Effector memory CD4-positive, alpha-beta T cell (primary cell): Measurements from ENCODE around the gene RTL10.

Experiments
- DNase-seq, 3 donors: peaks; one replicate each; pipeline ENCODE4 v3.0.0-alpha.2; 2020
- H3K27ac ChIP-seq: 2 replicates; pipeline ENCODE4 v1.7.0; 2013; ENCODE audit warnings: mild to moderate bottlenecking, low read length, moderate library complexity; ENCODE audit not compliant: insufficient read depth, poor library complexity, severe bottlenecking
- H3K27me3 ChIP-seq: replicated peaks from 2 replicates; pipeline ENCODE4 v1.7.0; 2013; ENCODE audit warnings: mild to moderate bottlenecking, low read length; ENCODE audit not compliant: insufficient read depth, control insufficient read depth, poor library complexity, severe bottlenecking
- H3K36me3 ChIP-seq: 2 replicates; pipeline ENCODE4 v1.7.0; 2013; ENCODE audit warnings: mild to moderate bottlenecking, low read length, moderate library complexity; ENCODE audit not compliant: control insufficient read depth, insufficient read depth
- H3K4me1 ChIP-seq: 2 replicates; pipeline ENCODE4 v1.7.0; 2013; ENCODE audit warnings: low read length, mild to moderate bottlenecking; ENCODE audit not compliant: control insufficient read depth, insufficient read depth, poor library complexity, severe bottlenecking
- H3K4me3 ChIP-seq: 2 replicates; pipeline ENCODE4 v1.7.0; 2013; ENCODE audit warnings: low read length, low read depth, mild to moderate bottlenecking; ENCODE audit not compliant: insufficient read depth, poor library complexity, severe bottlenecking
- H3K9me3 ChIP-seq: 2 replicates; pipeline ENCODE4 v1.7.0; 2013; ENCODE audit warnings: mild to moderate bottlenecking, low read length, moderate library complexity; ENCODE audit not compliant: control insufficient read depth
- total RNA-seq, 3 donors: gene quantifications; one replicate each; lab custom pipeline; 2026; lab: John Stamatoyannopoulos, UW

RTL10 gene, protein sequence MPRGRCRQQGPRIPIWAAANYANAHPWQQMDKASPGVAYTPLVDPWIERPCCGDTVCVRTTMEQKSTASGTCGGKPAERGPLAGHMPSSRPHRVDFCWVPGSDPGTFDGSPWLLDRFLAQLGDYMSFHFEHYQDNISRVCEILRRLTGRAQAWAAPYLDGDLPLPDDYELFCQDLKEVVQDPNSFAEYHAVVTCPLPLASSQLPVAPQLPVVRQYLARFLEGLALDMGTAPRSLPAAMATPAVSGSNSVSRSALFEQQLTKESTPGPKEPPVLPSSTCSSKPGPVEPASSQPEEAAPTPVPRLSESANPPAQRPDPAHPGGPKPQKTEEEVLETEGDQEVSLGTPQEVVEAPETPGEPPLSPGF
- 20.8 to 38.3 (median 25.6) reads per million in 3 donors for total RNA-seq

DNA sequence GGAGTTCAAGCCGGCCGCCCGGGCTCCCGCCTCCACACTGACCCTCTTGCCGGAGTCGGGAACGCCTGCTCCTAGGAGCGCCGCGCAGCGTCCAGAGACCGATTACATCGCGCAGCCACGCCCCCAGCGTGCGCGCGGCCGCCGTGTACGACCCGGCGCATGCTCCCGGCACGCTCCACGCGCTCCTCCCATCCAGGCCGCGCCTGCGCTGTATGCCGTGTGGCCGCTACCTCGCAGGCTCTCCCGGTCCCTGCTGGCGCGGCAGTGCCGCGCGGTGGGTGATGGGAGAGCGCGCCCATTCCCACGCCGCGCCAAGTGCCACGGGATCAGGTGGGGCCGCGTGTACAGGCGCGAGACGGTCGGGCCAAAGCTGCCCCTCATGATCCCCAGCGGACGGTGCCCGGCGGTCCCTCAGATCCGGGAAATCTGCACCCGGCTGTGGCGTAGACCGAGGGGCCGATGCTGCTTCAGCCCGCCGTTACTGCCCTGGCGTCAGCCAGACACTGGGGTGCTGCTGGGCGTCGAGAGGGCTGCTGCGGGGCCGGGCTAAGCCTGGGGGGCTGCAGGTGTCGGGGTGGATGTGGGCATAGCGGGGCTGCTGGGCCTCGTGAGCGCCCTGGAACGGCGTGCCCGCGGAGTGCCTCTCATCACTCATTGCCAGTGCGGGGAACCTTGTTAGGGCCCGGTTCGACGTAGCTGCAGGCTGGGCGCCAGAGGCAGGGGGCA is at the start of gene RTL10, which contains the start of gene GNB1L:
Gene RTL10 (minus strand): TSS at position 97 of the 726 bp plus-strand sequence. CDS start 2,613 bp downstream, outside the sequence.
Gene GNB1L (minus strand): TSS at position 97 of the 726 bp plus-strand sequence. CDS start 33,519 bp downstream, outside the sequence.
- Histone ChIP-seq H3K27me3 (no peaks in the 10 kb centered on the region), H3K4me1 (peaks cover 24% of the 10 kb centered on the region), H3K36me3 (peaks cover 11% of the 10 kb centered on the region), H3K4me3 (peak within 1 kb of the TSS; percentile 95), H3K9me3 (no peaks in the 10 kb centered on the region), H3K27ac (peak within 1 kb of the TSS; percentile 92)
- peak; percentile 89 to 94 (median 90) for DNase-seq

DNA sequence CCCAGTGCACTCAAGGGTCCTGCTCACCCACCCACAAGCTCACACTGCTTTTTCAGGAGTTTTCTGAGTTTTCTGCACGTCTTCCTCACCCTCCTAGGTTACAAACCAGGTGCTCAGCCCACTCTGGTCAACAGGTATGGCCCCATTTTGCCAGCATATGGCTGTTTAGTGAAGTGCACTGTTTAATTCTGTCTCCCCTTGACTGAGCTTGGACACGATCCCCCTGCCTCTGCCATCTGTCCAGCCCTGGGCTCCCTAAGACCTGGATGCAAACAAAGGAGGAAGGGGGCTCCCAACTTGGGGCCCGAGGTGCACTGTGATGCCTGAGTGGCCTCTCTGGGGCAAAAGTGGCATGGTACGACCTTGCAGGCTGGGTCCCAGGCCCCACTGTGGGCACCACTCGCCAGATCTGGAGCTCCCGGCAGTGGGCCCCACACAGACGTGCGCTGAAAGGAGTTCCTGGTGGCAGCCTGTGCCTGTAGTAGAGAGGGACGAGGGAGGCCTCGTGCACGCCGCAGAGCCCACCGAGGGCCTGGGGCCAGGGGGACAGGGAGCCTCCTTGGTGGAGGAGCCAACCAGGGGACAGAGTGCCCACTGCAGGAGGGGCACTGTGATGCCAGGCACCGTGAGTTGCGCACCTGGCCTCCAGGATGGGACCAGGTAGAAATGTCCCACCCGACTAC is 49.6 kb upstream of the RTL10 start:
- Histone ChIP-seq H3K4me1 (no peaks in the 10 kb centered on the region), H3K27ac (no peak overlapping the region), H3K9me3 (no peaks in the 10 kb centered on the region), H3K27me3 (no peaks in the 10 kb centered on the region), H3K36me3 (peaks cover 1% of the 10 kb centered on the region), H3K4me3 (no peak overlapping the region)
- no peak for DNase-seq

DNA sequence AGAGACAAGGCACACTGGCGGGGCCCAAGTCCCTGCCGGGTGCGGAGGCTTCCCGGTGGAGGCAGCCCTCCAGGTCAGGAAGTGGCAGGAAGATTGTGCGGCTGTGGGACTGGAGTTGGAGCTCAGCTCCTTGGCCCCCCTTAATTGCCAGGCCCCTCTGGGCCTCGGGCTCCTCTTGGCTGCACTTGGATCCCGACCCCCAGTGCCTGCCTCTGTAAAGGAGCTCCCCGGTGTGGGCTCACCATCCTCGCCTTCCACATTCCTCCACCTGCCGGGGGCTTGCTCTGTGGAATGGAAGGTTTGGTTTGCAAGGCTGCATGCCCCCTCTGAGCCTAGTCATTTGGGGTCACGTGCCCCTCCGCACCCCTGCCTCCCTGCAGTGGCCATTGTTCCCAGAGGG is 48.8 kb upstream of the RTL10 start:
- Histone ChIP-seq H3K9me3 (no peaks in the 10 kb centered on the region), H3K36me3 (peaks cover 5% of the 10 kb centered on the region), H3K4me1 (no peaks in the 10 kb centered on the region), H3K27ac (no peak overlapping the region), H3K27me3 (no peaks in the 10 kb centered on the region), H3K4me3 (no peak overlapping the region)
- DNase-seq, result no peak

DNA sequence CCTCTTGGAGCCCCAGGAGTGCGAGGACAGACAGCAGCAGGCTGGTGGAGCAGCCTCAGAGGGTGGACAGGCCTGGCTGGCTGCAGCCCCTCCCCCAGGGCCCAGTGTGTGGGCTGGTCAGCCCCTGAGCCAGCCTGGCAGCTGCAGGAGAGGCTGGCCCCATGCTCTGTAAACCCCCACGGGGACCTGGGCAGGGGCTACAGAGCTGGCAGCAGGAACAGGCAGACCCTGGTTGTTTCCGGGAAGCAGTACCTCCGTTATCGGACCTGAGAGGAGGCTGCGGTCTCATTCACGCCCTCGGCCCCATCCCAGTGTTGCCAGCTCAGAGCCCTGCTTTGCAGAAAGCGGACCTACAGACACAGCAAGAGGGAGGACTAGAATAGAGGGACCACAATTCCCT is 48.4 kb upstream of the RTL10 start:
- Histone ChIP-seq H3K4me1 (no peaks in the 10 kb centered on the region), H3K36me3 (peaks cover 6% of the 10 kb centered on the region), H3K4me3 (no peak overlapping the region), H3K27me3 (no peaks in the 10 kb centered on the region), H3K9me3 (no peaks in the 10 kb centered on the region), H3K27ac (no peak overlapping the region)
- no peak for DNase-seq

DNA sequence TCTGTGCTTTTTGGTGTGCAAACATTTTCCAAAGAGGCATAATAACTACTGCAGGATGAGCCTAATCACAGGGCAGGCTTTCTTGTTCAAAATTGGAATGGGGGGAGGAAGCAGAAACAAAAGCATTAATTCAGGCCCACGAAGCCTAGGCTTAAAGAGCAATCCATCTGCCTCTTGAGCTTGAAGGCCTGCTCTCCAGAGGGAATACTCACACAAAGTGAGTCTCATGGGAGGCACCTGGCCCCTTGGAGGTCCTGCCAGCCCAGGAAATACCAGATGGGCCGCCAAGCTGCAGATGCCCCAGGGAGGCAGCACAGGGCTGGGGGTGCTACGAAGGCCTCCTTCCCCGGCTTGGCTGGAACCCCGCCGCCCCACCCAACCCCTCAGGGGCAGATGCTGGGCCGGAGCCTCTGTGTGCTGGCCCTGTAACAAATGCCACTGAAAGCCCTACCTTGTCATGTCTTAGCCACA is 47.6 kb upstream of the RTL10 start:
- H3K4me3 ChIP-seq, result no peak overlapping the region
- DNase-seq, result no peak
- peaks cover 11% of the 10 kb centered on the region for H3K36me3 ChIP-seq
- no peaks in the 10 kb centered on the region for H3K4me1 ChIP-seq
- no peaks in the 10 kb centered on the region for H3K9me3 ChIP-seq
- H3K27ac ChIP-seq, result no peak overlapping the region
- no peaks in the 10 kb centered on the region for H3K27me3 ChIP-seq

DNA sequence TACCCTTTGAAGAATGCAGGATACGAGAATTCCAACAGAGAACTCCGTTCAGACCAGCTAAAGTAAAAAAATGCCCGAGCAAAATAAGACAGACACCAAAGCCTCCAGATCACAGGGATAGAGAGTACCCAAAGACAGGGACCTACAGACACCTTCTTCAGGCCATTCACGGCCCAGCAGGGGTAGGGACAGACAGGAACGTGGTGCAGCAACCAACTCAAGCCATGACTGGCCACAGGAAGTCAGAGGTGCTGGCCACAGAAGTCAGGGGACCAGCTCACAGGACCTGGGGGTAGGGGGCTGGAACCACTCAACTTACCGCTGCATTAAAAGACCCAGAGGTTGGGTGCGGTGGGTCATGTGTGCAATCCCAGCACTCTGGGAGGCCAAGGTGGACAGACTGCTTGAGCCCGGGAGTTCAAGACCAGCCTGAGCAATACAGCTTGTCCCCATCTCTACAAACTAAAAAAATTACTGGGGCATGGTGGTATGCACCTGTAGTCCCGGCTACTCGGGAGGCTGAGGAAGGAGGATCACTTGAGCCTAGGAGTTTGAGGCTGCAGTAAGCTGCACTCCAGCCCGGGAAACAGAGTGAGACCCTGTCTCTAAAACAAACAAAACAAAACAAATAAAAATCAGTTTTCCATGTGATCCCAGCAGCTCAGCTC is 47.0 kb upstream of the RTL10 start:
- no peaks in the 10 kb centered on the region for H3K9me3 ChIP-seq
- H3K4me3 ChIP-seq, result no peak overlapping the region
- no peaks in the 10 kb centered on the region for H3K27me3 ChIP-seq
- H3K4me1 ChIP-seq, result no peaks in the 10 kb centered on the region
- DNase-seq, result no peak
- peaks cover 11% of the 10 kb centered on the region for H3K36me3 ChIP-seq
- H3K27ac ChIP-seq, result no peak overlapping the region

DNA sequence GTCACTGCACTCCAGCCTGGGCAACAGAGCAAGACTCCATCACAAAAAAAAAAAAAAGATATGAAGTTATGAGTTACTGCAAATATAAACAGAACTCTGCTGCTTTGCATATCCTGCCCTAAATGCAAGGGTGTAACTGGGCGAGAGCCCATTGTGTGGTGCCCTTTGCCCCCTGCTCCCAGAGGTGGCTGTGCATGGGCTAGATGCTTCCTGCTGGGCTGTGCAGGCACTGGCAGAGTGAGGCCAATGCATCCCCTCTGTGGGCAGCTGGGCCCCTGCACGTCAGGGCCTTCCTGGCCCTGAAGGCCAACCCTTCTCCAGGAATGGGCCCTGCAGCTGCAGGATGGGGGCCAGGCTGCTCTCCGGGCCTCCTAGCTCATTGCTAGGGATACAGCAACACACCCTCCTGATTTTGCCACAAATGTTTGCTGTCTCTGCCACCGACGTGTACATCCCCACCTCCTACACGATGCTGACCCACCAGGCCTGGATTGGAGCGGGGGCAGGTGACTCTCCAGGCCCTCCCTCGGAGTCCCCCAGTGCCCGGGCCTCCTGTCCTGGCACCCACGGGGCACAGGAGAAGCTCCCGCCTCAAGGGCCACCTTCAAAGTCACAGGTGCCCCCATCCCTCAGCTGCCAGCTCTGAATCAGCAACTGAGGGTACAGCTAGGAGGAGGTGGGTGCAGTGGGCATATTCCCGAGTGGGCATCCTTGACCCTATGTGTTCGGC is 46.2 kb upstream of the RTL10 start:
- no peak overlapping the region for H3K4me3 ChIP-seq
- H3K9me3 ChIP-seq, result no peaks in the 10 kb centered on the region
- no peak for DNase-seq
- H3K36me3 ChIP-seq, result peaks cover 11% of the 10 kb centered on the region
- no peaks in the 10 kb centered on the region for H3K4me1 ChIP-seq
- H3K27me3 ChIP-seq, result no peaks in the 10 kb centered on the region
- H3K27ac ChIP-seq, result no peak overlapping the region

DNA sequence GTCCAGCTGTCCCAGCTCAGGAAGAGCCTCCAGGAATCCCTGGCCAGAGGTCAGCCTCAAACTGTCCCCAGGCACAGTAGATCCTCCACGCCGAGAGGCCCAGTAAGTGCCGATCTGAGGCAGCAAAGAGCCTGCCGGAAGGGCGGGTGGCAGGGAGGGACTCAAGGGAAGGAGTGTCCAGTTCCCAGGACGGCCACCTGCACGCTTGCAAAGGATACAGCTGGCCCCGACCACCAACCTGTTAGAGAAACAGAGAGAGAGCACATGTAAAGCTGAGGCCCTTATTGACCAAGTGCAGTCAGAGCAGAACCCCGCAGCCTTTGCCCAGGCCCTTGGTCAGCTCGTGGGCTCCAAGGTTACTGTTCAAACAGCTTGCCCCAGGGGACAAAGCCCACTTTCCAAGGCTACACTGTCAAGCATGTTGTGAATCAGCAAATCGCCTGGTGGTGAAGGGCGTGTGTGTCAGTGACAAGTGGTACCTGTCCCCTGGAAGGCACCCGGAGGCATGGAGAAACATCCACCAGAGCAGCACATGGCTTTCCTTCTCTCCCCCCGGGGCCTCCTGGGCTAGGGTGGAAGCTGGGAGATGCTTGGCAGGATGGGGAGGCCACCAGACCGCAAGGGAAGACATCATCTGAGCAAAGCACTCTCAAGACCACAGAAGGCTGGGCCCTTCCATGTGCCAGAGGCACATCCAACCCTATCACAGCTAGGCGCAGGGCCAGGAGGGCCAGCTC is 44.3 kb upstream of the RTL10 start:
- Histone ChIP-seq H3K36me3 (peaks cover 11% of the 10 kb centered on the region), H3K4me1 (peaks cover 1% of the 10 kb centered on the region), H3K4me3 (no peak overlapping the region), H3K9me3 (no peaks in the 10 kb centered on the region), H3K27ac (no peak overlapping the region), H3K27me3 (no peaks in the 10 kb centered on the region)
- no peak for DNase-seq
